ENCODE measurements around the gene FASN. TPM values are rescaled to one million over a fixed set of nuclear protein-coding genes. Genes with fewer than 3 reads are reported as not detected.

FASN gene
- total and polyA plus RNA-seq, 2 of the 13 experiments (the other 11 are each of a cell fraction or from before 2014, with no cell fraction given) = 51.7 to 101 TPM

GRCh38 chr17:82095777-82096708 is 2.0 kb downstream of the FASN start (continued):
- TF ChIP-seq, protein P1, sequence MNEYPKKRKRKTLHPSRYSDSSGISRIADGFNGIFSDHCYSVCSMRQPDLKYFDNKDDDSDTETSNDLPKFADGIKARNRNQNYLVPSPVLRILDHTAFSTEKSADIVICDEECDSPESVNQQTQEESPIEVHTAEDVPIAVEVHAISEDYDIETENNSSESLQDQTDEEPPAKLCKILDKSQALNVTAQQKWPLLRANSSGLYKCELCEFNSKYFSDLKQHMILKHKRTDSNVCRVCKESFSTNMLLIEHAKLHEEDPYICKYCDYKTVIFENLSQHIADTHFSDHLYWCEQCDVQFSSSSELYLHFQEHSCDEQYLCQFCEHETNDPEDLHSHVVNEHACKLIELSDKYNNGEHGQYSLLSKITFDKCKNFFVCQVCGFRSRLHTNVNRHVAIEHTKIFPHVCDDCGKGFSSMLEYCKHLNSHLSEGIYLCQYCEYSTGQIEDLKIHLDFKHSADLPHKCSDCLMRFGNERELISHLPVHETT (CRISPR knock-in tag; conservative IDR thresholded peaks at IDR 0.05) = no peak
- TF ChIP-seq ZNF276 (CRISPR knock-in tag; IDR thresholded peaks at IDR 0.05; ENCODE audit: low read depth) = no peak
- no peak for TF ChIP-seq KLF13 (CRISPR knock-in tag; IDR thresholded peaks at IDR 0.05)
- no peak; the same call in 1 of the 2 replicates for TF ChIP-seq RXRA (CRISPR knock-in tag; IDR thresholded peaks at IDR 0.05)
- no peak for TF ChIP-seq LBX2 (CRISPR knock-in tag; IDR thresholded peaks at IDR 0.05; ENCODE audit: borderline replicate concordance)
- TF ChIP-seq NFE2L1 (CRISPR knock-in tag; IDR thresholded peaks at IDR 0.05; ENCODE audit: borderline replicate concordance) = no peak
- no peak for TF ChIP-seq CHD2 (IDR thresholded peaks at IDR 0.05; ENCODE audit: low read depth, low read length)
- no peak for TF ChIP-seq PRDM4 (CRISPR knock-in tag; IDR thresholded peaks at IDR 0.05; ENCODE audit: borderline replicate concordance)
- TF ChIP-seq, protein P2, sequence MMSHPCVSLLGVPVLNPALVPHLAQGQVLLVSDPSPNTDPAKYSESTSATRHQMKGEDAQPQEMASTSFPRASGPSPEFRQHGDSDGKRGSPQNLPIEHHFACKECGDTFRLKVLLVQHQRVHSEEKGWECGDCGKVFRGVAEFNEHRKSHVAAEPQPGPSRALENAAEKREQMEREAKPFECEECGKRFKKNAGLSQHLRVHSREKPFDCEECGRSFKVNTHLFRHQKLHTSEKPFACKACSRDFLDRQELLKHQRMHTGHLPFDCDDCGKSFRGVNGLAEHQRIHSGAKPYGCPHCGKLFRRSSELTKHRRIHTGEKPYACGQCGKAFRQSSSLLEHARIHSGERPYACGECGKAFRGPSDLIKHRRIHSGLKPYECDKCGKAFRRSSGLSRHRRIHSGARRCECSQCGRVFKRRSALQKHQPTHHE (CRISPR knock-in tag; IDR thresholded peaks at IDR 0.05; ENCODE audit: borderline replicate concordance) = no peak
- peak; percentile 70; the same call in 1 of the 2 replicates for TF ChIP-seq ZSCAN31 (CRISPR knock-in tag; IDR thresholded peaks at IDR 0.05; ENCODE audit: low read depth)
- TF ChIP-seq, protein P3, sequence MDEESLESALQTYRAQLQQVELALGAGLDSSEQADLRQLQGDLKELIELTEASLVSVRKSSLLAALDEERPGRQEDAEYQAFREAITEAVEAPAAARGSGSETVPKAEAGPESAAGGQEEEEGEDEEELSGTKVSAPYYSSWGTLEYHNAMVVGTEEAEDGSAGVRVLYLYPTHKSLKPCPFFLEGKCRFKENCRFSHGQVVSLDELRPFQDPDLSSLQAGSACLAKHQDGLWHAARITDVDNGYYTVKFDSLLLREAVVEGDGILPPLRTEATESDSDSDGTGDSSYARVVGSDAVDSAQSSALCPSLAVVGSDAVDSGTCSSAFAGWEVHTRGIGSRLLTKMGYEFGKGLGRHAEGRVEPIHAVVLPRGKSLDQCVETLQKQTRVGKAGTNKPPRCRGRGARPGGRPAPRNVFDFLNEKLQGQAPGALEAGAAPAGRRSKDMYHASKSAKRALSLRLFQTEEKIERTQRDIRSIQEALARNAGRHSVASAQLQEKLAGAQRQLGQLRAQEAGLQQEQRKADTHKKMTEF (CRISPR knock-in tag; IDR thresholded peaks at IDR 0.05) = peak; percentile 48; the same call in 1 of the 2 replicates
- no peak for TF ChIP-seq FOXK1 (CRISPR knock-in tag; IDR thresholded peaks at IDR 0.05; ENCODE audit: borderline replicate concordance, low read depth)
- no peak for TF ChIP-seq NONO (IDR thresholded peaks at IDR 0.05)
- 0 out of 2 replicates have a peak, but pooled peaks have one; percentile 2 for TF ChIP-seq NONO (CRISPR knock-in tag; conservative IDR thresholded peaks at IDR 0.05)
- TF ChIP-seq, protein P4, sequence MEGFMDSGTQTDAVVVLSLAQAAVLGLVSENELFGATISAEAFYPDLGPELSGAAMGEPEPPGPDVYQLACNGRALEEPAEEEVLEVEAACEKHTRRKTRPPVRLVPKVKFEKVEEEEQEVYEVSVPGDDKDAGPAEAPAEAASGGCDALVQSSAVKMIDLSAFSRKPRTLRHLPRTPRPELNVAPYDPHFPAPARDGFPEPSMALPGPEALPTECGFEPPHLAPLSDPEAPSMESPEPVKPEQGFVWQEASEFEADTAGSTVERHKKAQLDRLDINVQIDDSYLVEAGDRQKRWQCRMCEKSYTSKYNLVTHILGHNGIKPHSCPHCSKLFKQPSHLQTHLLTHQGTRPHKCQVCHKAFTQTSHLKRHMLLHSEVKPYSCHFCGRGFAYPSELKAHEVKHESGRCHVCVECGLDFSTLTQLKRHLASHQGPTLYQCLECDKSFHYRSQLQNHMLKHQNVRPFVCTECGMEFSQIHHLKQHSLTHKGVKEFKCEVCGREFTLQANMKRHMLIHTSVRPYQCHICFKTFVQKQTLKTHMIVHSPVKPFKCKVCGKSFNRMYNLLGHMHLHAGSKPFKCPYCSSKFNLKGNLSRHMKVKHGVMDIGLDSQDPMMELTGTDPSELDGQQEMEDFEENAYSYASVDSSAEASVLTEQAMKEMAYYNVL (CRISPR knock-in tag; IDR thresholded peaks at IDR 0.05; ENCODE audit: borderline replicate concordance) = peak; percentile 65; the same call in 1 of the 2 replicates

Measured in HepG2 (cell line).